ENCODE data around the gene CARM1.

CARM1 gene

GRCh38 chr19:10907925-10908324 lies 36.6 kb downstream of the CARM1 start:
- no peak for ATAC-seq (ENCODE audit: low read depth)
- Histone ChIP-seq H3K27ac (ENCODE audit: poor library complexity, severe bottlenecking) (no peak overlapping the region), H3K4me3 (ENCODE audit: severe bottlenecking) (no peak overlapping the region), H3K9me3 (ENCODE audit: severe bottlenecking) (no peaks in the 10 kb centered on the region), H3K4me1 (ENCODE audit: insufficient read depth, poor library complexity, severe bottlenecking) (no peaks in the 10 kb centered on the region), H3K27me3 (ENCODE audit: insufficient read depth, poor library complexity, severe bottlenecking) (no peaks in the 10 kb centered on the region), H3K36me3 (ENCODE audit: low read depth) (peaks cover 24% of the 10 kb centered on the region)
- TF ChIP-seq CTCF (IDR thresholded peaks at IDR 0.05; ENCODE audit: poor library complexity, severe bottlenecking) = no peak
- DNase-seq (ENCODE audit: low spot score) = no peak

- H3K36me3 ChIP-seq (ENCODE audit: low read depth) = peaks cover 24% of the 10 kb centered on the region
- TF ChIP-seq CTCF (IDR thresholded peaks at IDR 0.05; ENCODE audit: poor library complexity, severe bottlenecking) = no peak
- no peak for DNase-seq (ENCODE audit: low spot score)
Observed at GRCh38 chr19:10908380-10908960, 37.1 kb downstream of the CARM1 start.

GRCh38 chr19:10911579-10912363 lies 40.4 kb downstream of the CARM1 start:
- no peak overlapping the region for H3K27ac ChIP-seq (ENCODE audit: poor library complexity, severe bottlenecking)
- ATAC-seq (ENCODE audit: low read depth) = no peak

More at GRCh38 chr19:10908380-10908960, 37.1 kb downstream of the CARM1 start:
- Histone ChIP-seq H3K4me3 (ENCODE audit: severe bottlenecking) (no peak overlapping the region), H3K9me3 (ENCODE audit: severe bottlenecking) (no peaks in the 10 kb centered on the region), H3K27ac (ENCODE audit: poor library complexity, severe bottlenecking) (no peak overlapping the region), H3K27me3 (ENCODE audit: insufficient read depth, poor library complexity, severe bottlenecking) (no peaks in the 10 kb centered on the region), H3K4me1 (ENCODE audit: insufficient read depth, poor library complexity, severe bottlenecking) (no peaks in the 10 kb centered on the region)
- ATAC-seq (ENCODE audit: low read depth) = no peak

GRCh38 chr19:10912619-10913018 lies 41.3 kb downstream of the CARM1 start:
- H3K27ac ChIP-seq (ENCODE audit: poor library complexity, severe bottlenecking) = no peak overlapping the region
- H3K36me3 ChIP-seq (ENCODE audit: low read depth) = peaks cover 44% of the 10 kb centered on the region
- no peaks in the 10 kb centered on the region for H3K9me3 ChIP-seq (ENCODE audit: severe bottlenecking)
- peaks cover 10% of the 10 kb centered on the region for H3K4me1 ChIP-seq (ENCODE audit: insufficient read depth, poor library complexity, severe bottlenecking)
- ATAC-seq (ENCODE audit: low read depth) (no peak), DNase-seq (ENCODE audit: low spot score) (peak; percentile 66)
- H3K27me3 ChIP-seq (ENCODE audit: insufficient read depth, poor library complexity, severe bottlenecking) = no peaks in the 10 kb centered on the region
- H3K4me3 ChIP-seq (ENCODE audit: severe bottlenecking) = no peak overlapping the region
- no peak for TF ChIP-seq CTCF (IDR thresholded peaks at IDR 0.05; ENCODE audit: poor library complexity, severe bottlenecking)

More at GRCh38 chr19:10911579-10912363, 40.4 kb downstream of the CARM1 start:
- peaks cover 41% of the 10 kb centered on the region for H3K36me3 ChIP-seq (ENCODE audit: low read depth)
- H3K4me1 ChIP-seq (ENCODE audit: insufficient read depth, poor library complexity, severe bottlenecking) = peaks cover 10% of the 10 kb centered on the region
- no peaks in the 10 kb centered on the region for H3K27me3 ChIP-seq (ENCODE audit: insufficient read depth, poor library complexity, severe bottlenecking)
- H3K4me3 ChIP-seq (ENCODE audit: severe bottlenecking) = no peak overlapping the region
- TF ChIP-seq CTCF (IDR thresholded peaks at IDR 0.05; ENCODE audit: poor library complexity, severe bottlenecking) = no peak
- DNase-seq (ENCODE audit: low spot score) = no peak
- no peaks in the 10 kb centered on the region for H3K9me3 ChIP-seq (ENCODE audit: severe bottlenecking)
